HG02642 (cell line): ENCODE results near the gene OCEL1.
A peak's percentile ranks its signal among the peaks of the same experiment; 100 is the strongest.
"Not testable (repeated sequence)": the region's sequence is repeated elsewhere in the genome, so short reads cannot be mapped to it uniquely, and the experiment has no call there.

Source experiments
- ATAC-seq: cut with Tn5 transposase; IDR thresholded peaks from one replicate; pipeline ENCODE4 v1.9.1; 2021; ENCODE audit warnings: mild to moderate bottlenecking; ENCODE audit not compliant: unreplicated experiment, poor library complexity

The OCEL1 gene

GRCh38 chr19:17226002-17226933 is at the start of gene OCEL1:
OCEL1 (plus strand) TSS chr19:17226226; CDS start chr19:17226248, 22 bp downstream.
- peak; percentile 92 for ATAC-seq

- no peak for ATAC-seq
Measured at GRCh38 chr19:17178291-17178690, 47.7 kb upstream of the OCEL1 start.

- ATAC-seq: no peak
Measured at GRCh38 chr19:17180997-17181702, 44.9 kb upstream of the OCEL1 start.

- ATAC-seq: peak; percentile 23
Measured at GRCh38 chr19:17183271-17183761, 42.7 kb upstream of the OCEL1 start.

- peak; percentile 54 for ATAC-seq
Measured at GRCh38 chr19:17183858-17184321, 42.1 kb upstream of the OCEL1 start.

- peak; percentile 39 for ATAC-seq
Measured at GRCh38 chr19:17184371-17184841, 41.6 kb upstream of the OCEL1 start.

GRCh38 chr19:17185590-17185989 is 40.4 kb upstream of the OCEL1 start:
- ATAC-seq: no peak

- ATAC-seq: not testable (repeated sequence)
Measured at GRCh38 chr19:17191736-17192135, 34.3 kb upstream of the OCEL1 start.

GRCh38 chr19:17192751-17193150 is 33.3 kb upstream of the OCEL1 start:
- no peak for ATAC-seq

GRCh38 chr19:17194608-17195007 is 31.4 kb upstream of the OCEL1 start:
- ATAC-seq: no peak

GRCh38 chr19:17195106-17195505 is 30.9 kb upstream of the OCEL1 start:
- ATAC-seq: no peak

GRCh38 chr19:17196610-17197009 is 29.4 kb upstream of the OCEL1 start:
- ATAC-seq: no peak

GRCh38 chr19:17197666-17198065 is 28.4 kb upstream of the OCEL1 start:
- no peak for ATAC-seq

GRCh38 chr19:17200408-17201079 is 25.5 kb upstream of the OCEL1 start:
- no peak for ATAC-seq

GRCh38 chr19:17202249-17202648 is 23.8 kb upstream of the OCEL1 start:
- no peak for ATAC-seq

GRCh38 chr19:17202713-17203112 is 23.3 kb upstream of the OCEL1 start:
- no peak for ATAC-seq

- no peak for ATAC-seq
Measured at GRCh38 chr19:17205237-17206140, 20.5 kb upstream of the OCEL1 start.

- no peak for ATAC-seq
Measured at GRCh38 chr19:17206736-17207581, 19.1 kb upstream of the OCEL1 start.
